Measurements from ENCODE around the gene ENTPD5.

The ENTPD5 gene

GRCh38 chr14:74048281-74048680, 29.2 kb upstream of the ENTPD5 start:
- TF ChIP-seq CTCF (IDR thresholded peaks at IDR 0.05; ENCODE audit: insufficient read depth, low read depth, low read length, missing control alignments), result no peak
- no peak overlapping the region for H3K4me3 ChIP-seq (ENCODE audit: low read depth, low read length)
- DNase-seq (ENCODE audit: low read depth), result no peak

GRCh38 chr14:74045522-74045921, 26.4 kb upstream of the ENTPD5 start:
- H3K4me3 ChIP-seq (ENCODE audit: low read depth, low read length), result no peak overlapping the region
- no peak for DNase-seq (ENCODE audit: low read depth)
- TF ChIP-seq CTCF (IDR thresholded peaks at IDR 0.05; ENCODE audit: insufficient read depth, low read depth, low read length, missing control alignments), result no peak

- no peak for TF ChIP-seq CTCF (IDR thresholded peaks at IDR 0.05; ENCODE audit: insufficient read depth, low read depth, low read length, missing control alignments)
- H3K4me3 ChIP-seq (ENCODE audit: low read depth, low read length), result no peak overlapping the region
- no peak for DNase-seq (ENCODE audit: low read depth)
Measured at GRCh38 chr14:74042296-74042695, 23.2 kb upstream of the ENTPD5 start.

GRCh38 chr14:74038020-74038859, 19.2 kb upstream of the ENTPD5 start:
- peak; percentile 64 for DNase-seq (ENCODE audit: low read depth)
- TF ChIP-seq CTCF (IDR thresholded peaks at IDR 0.05; ENCODE audit: insufficient read depth, low read depth, low read length, missing control alignments), result peak; percentile 55
- no peak overlapping the region for H3K4me3 ChIP-seq (ENCODE audit: low read depth, low read length)

- H3K4me3 ChIP-seq (ENCODE audit: low read depth, low read length), result no peak overlapping the region
- TF ChIP-seq CTCF (IDR thresholded peaks at IDR 0.05; ENCODE audit: insufficient read depth, low read depth, low read length, missing control alignments), result no peak
- DNase-seq (ENCODE audit: low read depth), result no peak
Measured at GRCh38 chr14:74035556-74035955, 16.5 kb upstream of the ENTPD5 start.

GRCh38 chr14:74034572-74034971, 15.5 kb upstream of the ENTPD5 start:
- TF ChIP-seq CTCF (IDR thresholded peaks at IDR 0.05; ENCODE audit: insufficient read depth, low read depth, low read length, missing control alignments), result no peak
- no peak for DNase-seq (ENCODE audit: low read depth)
- no peak overlapping the region for H3K4me3 ChIP-seq (ENCODE audit: low read depth, low read length)

GRCh38 chr14:74029136-74029535, 10.0 kb upstream of the ENTPD5 start:
- no peak overlapping the region for H3K4me3 ChIP-seq (ENCODE audit: low read depth, low read length)
- no peak for DNase-seq (ENCODE audit: low read depth)
- TF ChIP-seq CTCF (IDR thresholded peaks at IDR 0.05; ENCODE audit: insufficient read depth, low read depth, low read length, missing control alignments), result no peak

Measured in GM12865 (cell line).